GM21786 (cell line): ENCODE data around the gene MCF2L2.

ENCODE experiments used
- ATAC-seq: cut with Tn5 transposase; IDR thresholded peaks from one replicate; pipeline ENCODE4 v1.9.1; 2021; ENCODE audit not compliant: unreplicated experiment

The MCF2L2 gene

GRCh38 chr3:183149915-183150750 is 278.3 kb downstream of the MCF2L2 start:
- ATAC-seq = no peak

- ATAC-seq = no peak
Observed at GRCh38 chr3:183148056-183148455, 280.4 kb downstream of the MCF2L2 start.

GRCh38 chr3:183144363-183144762 is 284.1 kb downstream of the MCF2L2 start:
- no peak for ATAC-seq

- no peak for ATAC-seq
Observed at GRCh38 chr3:183142199-183142598, 286.2 kb downstream of the MCF2L2 start.

- ATAC-seq = no peak
Observed at GRCh38 chr3:183134844-183135243, 293.6 kb downstream of the MCF2L2 start.

- no peak for ATAC-seq
Observed at GRCh38 chr3:183132409-183132808, 296.0 kb downstream of the MCF2L2 start.

GRCh38 chr3:183131735-183132134 is 296.7 kb downstream of the MCF2L2 start:
- ATAC-seq = no peak

- ATAC-seq = no peak
Observed at GRCh38 chr3:183131186-183131725, 297.2 kb downstream of the MCF2L2 start.

- no peak for ATAC-seq
Observed at GRCh38 chr3:183129243-183129642, 299.2 kb downstream of the MCF2L2 start.

GRCh38 chr3:183128709-183129108 is 299.7 kb downstream of the MCF2L2 start:
- ATAC-seq = no peak
